ENCODE data around the gene ZNF148.

Gene ZNF148

GRCh38 chr3:125375950-125376679 is 990 bp upstream of the ZNF148 start:
- TF ChIP-seq CTCF (conservative IDR thresholded peaks at IDR 0.05) (no peak), ZFX (IDR thresholded peaks at IDR 0.05) (no peak)
- peak overlapping the region; percentile 84 for H3K27ac ChIP-seq

DNA sequence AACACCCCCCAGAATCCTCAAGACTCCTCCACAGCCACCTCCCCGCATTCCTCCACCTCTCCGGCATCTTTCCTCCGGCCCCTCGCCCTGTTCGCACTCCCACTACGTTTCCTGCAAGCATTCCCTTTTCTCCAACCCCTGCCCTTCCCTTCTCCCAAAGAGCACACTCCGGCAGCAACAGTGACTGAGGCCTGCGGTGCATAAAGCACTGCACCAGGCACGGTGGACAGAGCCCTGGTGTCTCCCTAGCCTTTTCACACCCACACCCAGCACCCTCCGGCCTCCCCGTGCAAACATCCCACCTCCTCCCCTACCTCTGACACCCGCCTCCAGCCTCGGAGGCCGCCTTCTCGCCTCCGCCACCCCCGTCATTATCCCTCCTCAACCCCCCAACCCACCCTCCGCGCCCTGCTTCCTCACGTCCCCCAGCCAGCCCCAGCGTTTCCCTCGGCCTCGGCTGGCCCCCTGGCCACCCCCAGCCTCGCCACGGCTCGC is 577 bp downstream of the ZNF148 start:
- peak overlapping the region; percentile 84 for H3K27ac ChIP-seq
- TF ChIP-seq CTCF (conservative IDR thresholded peaks at IDR 0.05): no peak
- TF ChIP-seq ZFX (IDR thresholded peaks at IDR 0.05): no peak

DNA sequence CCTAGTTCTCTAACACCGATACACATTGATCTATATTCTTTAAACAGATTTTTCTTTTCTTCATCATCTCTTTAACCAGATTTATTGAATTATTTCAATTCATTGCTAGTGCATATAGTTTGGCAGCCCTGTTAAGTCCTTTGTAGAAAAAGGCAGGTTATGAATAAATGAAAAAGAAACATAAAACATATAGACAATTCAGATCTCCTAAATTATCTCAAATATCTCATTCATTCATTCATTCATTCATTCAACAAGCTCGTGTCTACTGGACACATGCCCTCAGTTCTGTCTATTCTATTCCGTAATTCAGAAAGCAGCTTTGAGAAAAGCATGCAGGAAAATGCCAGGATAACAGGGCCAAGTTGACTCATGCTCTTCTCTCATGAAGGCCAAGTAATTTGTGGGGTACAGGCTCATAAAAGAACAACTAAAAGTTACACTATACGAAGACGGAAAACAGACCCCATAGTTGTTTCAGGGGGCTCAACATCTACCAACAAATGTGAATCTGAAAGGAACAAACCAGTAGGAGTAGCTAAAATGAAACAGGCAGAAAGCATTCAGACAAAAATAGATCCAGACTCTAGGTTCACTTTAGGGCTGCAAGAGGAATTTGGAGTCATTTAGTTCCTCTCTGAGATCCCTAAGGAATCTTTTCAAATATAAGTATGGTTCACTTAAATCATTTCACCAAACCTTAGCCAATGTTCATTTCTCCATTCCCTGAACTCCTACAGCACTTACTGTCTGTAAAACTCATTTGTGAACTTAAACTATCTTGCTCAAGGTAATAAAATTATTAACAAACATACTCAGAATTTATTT is 7.5 kb downstream of the ZNF148 start:
- H3K27ac ChIP-seq: no peak overlapping the region
- TF ChIP-seq CTCF (conservative IDR thresholded peaks at IDR 0.05): no peak
- TF ChIP-seq ZFX (IDR thresholded peaks at IDR 0.05): no peak

GRCh38 chr3:125366132-125366531 is 9.0 kb downstream of the ZNF148 start:
- H3K27ac ChIP-seq: no peak overlapping the region
- TF ChIP-seq ZFX (IDR thresholded peaks at IDR 0.05) (no peak), CTCF (conservative IDR thresholded peaks at IDR 0.05) (no peak)

DNA sequence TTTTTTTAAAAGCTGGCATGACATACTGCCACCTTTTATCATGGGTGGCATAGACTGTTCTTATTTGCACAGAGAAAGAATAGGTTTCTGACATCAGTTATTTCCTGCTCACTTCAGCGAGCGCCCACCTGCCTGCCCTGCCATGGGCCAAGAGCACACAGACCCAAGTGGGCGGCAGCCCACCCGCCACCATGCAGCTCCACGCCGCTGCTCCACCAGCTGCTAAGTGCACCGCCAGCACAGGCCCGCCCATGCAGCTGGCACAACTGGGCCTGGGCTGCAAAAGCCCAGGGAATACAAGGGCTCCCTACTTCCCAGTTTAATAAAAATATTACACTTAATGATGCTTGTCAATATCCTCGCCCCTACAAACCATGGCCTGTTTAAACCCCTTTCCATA is 15.4 kb downstream of the ZNF148 start:
- TF ChIP-seq ZFX (IDR thresholded peaks at IDR 0.05) (no peak), CTCF (conservative IDR thresholded peaks at IDR 0.05) (no peak)
- H3K27ac ChIP-seq: peak overlapping the region; percentile 61

- TF ChIP-seq ZFX (IDR thresholded peaks at IDR 0.05) (no peak), CTCF (conservative IDR thresholded peaks at IDR 0.05) (no peak)
- no peak overlapping the region for H3K27ac ChIP-seq
Measured at GRCh38 chr3:125358923-125359322, 16.2 kb downstream of the ZNF148 start.

DNA sequence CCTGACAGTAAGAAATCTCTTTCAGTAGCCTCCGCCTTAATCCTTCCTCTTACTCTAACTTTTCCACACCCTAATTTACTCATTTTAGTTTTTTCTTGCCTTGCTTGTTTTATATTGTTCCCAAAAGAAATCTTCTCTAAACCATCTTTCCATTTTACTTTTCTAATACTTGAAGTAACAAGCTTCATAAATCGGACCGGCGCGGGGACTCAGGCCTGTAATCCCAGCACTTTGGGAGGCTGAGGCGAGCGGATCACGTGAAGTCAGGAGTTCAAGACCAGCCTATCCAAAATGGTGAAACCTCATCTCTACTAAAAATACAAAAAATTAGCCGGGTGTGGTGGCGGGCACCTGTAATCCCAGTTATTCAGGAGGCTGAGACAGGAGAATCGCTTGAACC is 17.3 kb downstream of the ZNF148 start:
- H3K27ac ChIP-seq: peak overlapping the region; percentile 67; the same call in 1 of the 2 replicates
- TF ChIP-seq ZFX (IDR thresholded peaks at IDR 0.05) (no peak), CTCF (conservative IDR thresholded peaks at IDR 0.05) (no peak)

Measured in C4-2B (cell line).